ENCODE results near the gene DCST1. TPM values are rescaled to one million over a fixed set of nuclear protein-coding genes. Genes with fewer than 3 reads are reported as not detected.

DCST1 gene
- total RNA-seq, 2 experiments from 2014 or later = not detected

GRCh38 chr1:155083865-155084721 is 50.5 kb downstream of the DCST1 start:
- DNase-seq = peak; percentile 78
- intact Hi-C loops (cut with DNase I, micrococcal nuclease) = loop anchor here (1.0 to 2.0 kb wide), 7 partner anchors 21 to 526 kb away; partner anchors contain the start of genes EFNA4 (in 2 of the 2), KRTCAP2 (in 2 of the 2), TRIM46 (in 2 of the 2) and PYGO2 (in 1 of the 2)
- POLR2A ChIA-PET = interaction anchor here (0.7 to 1.2 kb wide), 3 partner anchors 33 to 109 kb away, joined by 3 read pairs; no protein-coding TSS in a partner anchor
- no peak overlapping the region for H3K27ac Mint-ChIP-seq
- peak overlapping the region; percentile 82 for H3K4me3 Mint-ChIP-seq
- H3K36me3 Mint-ChIP-seq (ENCODE audit: low read depth) = peaks cover 1% of the 10 kb centered on the region
- ATAC-seq = no peak
- peaks cover 44% of the 10 kb centered on the region for H3K4me1 Mint-ChIP-seq
- CTCF ChIA-PET = interaction anchor here (0.9 to 4.8 kb wide), 19 partner anchors 8 to 148 kb away, joined by 3 to 81 read pairs (median 10); partner anchors contain the start of genes ADAM15, EFNA4, FLAD1 and KRTCAP2
- H3K9me3 Mint-ChIP-seq (ENCODE audit: low read depth) = no peaks in the 10 kb centered on the region
- H3K27me3 Mint-ChIP-seq = peaks cover 35% of the 10 kb centered on the region

GRCh38 chr1:155084722-155085503 is 51.3 kb downstream of the DCST1 start:
- ChIA-PET CTCF (interaction anchor here (0.5 to 4.8 kb wide), 41 partner anchors 9 to 605 kb away, joined by 3 to 81 read pairs (median 4); partner anchors contain the start of genes ADAM15, EFNA4, FLAD1 and KRTCAP2), POLR2A (interaction anchor here (0.5 to 1.2 kb wide), 7 partner anchors 25 to 109 kb away, joined by 3 to 5 read pairs (median 3); no protein-coding TSS in a partner anchor)
- H3K4me1 Mint-ChIP-seq = peaks cover 36% of the 10 kb centered on the region
- peak; percentile 78 for ATAC-seq
- intact Hi-C loops (cut with DNase I, micrococcal nuclease) = loop anchor here (1.0 to 5.0 kb wide), 18 partner anchors 14 to 863 kb away; partner anchors contain the start of genes EFNA4 (in 2 of the 2), KRTCAP2 (in 2 of the 2), SLC50A1 (in 2 of the 2) and TRIM46 (in 2 of the 2)
- peak overlapping the region; percentile 82 for H3K4me3 Mint-ChIP-seq
- peak; percentile 97 for DNase-seq
- peaks cover 27% of the 10 kb centered on the region for H3K27me3 Mint-ChIP-seq
- no peaks in the 10 kb centered on the region for H3K9me3 Mint-ChIP-seq (ENCODE audit: low read depth)
- H3K27ac Mint-ChIP-seq = peak overlapping the region; percentile 91
- no peaks in the 10 kb centered on the region for H3K36me3 Mint-ChIP-seq (ENCODE audit: low read depth)

GRCh38 chr1:155085504-155086127 is 52.0 kb downstream of the DCST1 start:
- Mint-ChIP-seq H3K27ac (peak overlapping the region; percentile 91), H3K9me3 (ENCODE audit: low read depth) (no peaks in the 10 kb centered on the region), H3K4me1 (peaks cover 35% of the 10 kb centered on the region), H3K4me3 (peak overlapping the region; percentile 82), H3K36me3 (ENCODE audit: low read depth) (no peaks in the 10 kb centered on the region), H3K27me3 (peaks cover 26% of the 10 kb centered on the region)
- ATAC-seq = peak; percentile 59
- intact Hi-C loops (cut with DNase I, micrococcal nuclease) = loop anchor here (1.0 to 5.0 kb wide), 15 partner anchors 14 to 863 kb away; partner anchors contain the start of genes KRTCAP2 (in 2 of the 2), SLC50A1 (in 2 of the 2), TRIM46 (in 2 of the 2) and ADAM15 (in 1 of the 2)
- DNase-seq = peak; percentile 92
- POLR2A ChIA-PET = interaction anchor here (0.9 to 1.2 kb wide), 4 partner anchors 26 to 110 kb away, joined by 3 to 5 read pairs (median 4); no protein-coding TSS in a partner anchor
- CTCF ChIA-PET = interaction anchor here (0.5 to 4.8 kb wide), 32 partner anchors 9 to 526 kb away, joined by 3 to 81 read pairs (median 6); partner anchors contain the start of genes ADAM15, EFNA4, FLAD1 and KRTCAP2

- H3K27me3 Mint-ChIP-seq = peaks cover 23% of the 10 kb centered on the region
- peak; percentile 18 for ATAC-seq
- ChIA-PET CTCF (interaction anchor here (0.7 to 4.8 kb wide), 11 partner anchors 9 to 526 kb away, joined by 3 to 81 read pairs (median 12); partner anchors contain the start of genes EFNA4 and KRTCAP2), POLR2A (no interaction called here)
- H3K4me3 Mint-ChIP-seq = peak overlapping the region; percentile 82
- H3K36me3 Mint-ChIP-seq (ENCODE audit: low read depth) = no peaks in the 10 kb centered on the region
- no peaks in the 10 kb centered on the region for H3K9me3 Mint-ChIP-seq (ENCODE audit: low read depth)
- DNase-seq = peak; percentile 90
- H3K27ac Mint-ChIP-seq = peak overlapping the region; percentile 63
- H3K4me1 Mint-ChIP-seq = peaks cover 33% of the 10 kb centered on the region
- intact Hi-C loops (cut with DNase I, micrococcal nuclease) = loop anchor here in 1 of 2 experiments (5.0 kb wide), 1 partner anchor 864 kb away; the partner anchor contains the start of gene UBAP2L
Measured at GRCh38 chr1:155086128-155086741, 52.6 kb downstream of the DCST1 start.

GRCh38 chr1:155086856-155087535 is 53.4 kb downstream of the DCST1 start:
- no peaks in the 10 kb centered on the region for H3K36me3 Mint-ChIP-seq (ENCODE audit: low read depth)
- peaks cover 32% of the 10 kb centered on the region for H3K4me1 Mint-ChIP-seq
- H3K9me3 Mint-ChIP-seq (ENCODE audit: low read depth) = no peaks in the 10 kb centered on the region
- peaks cover 18% of the 10 kb centered on the region for H3K27me3 Mint-ChIP-seq
- ChIA-PET POLR2A (no interaction called here), CTCF (interaction anchor here (0.7 to 4.8 kb wide), 8 partner anchors 8 to 253 kb away, joined by 3 to 81 read pairs (median 22); partner anchors contain the start of genes EFNA4 and KRTCAP2)
- intact Hi-C loops (cut with DNase I, micrococcal nuclease) = loop anchor here in 1 of 2 experiments (5.0 kb wide), 1 partner anchor 865 kb away; the partner anchor contains the start of gene UBAP2L
- DNase-seq = no peak
- no peak overlapping the region for H3K4me3 Mint-ChIP-seq
- ATAC-seq = no peak
- no peak overlapping the region for H3K27ac Mint-ChIP-seq

GRCh38 chr1:155091071-155092051 is 57.7 kb downstream of the DCST1 start:
- Mint-ChIP-seq H3K36me3 (ENCODE audit: low read depth) (no peaks in the 10 kb centered on the region), H3K9me3 (ENCODE audit: low read depth) (no peaks in the 10 kb centered on the region), H3K27ac (no peak overlapping the region), H3K27me3 (peaks cover 6% of the 10 kb centered on the region), H3K4me3 (no peak overlapping the region), H3K4me1 (peaks cover 6% of the 10 kb centered on the region)
- peak; percentile 90 for DNase-seq
- ATAC-seq = peak; percentile 88
- intact Hi-C loops (cut with DNase I, micrococcal nuclease) = loop anchor here (1.0 to 5.0 kb wide), 3 partner anchors 36 to 77 kb away; partner anchors contain the start of gene EFNA1 (in 1 of the 2)
- POLR2A ChIA-PET = interaction anchor here (1.5 kb wide), 1 partner anchor 76 kb away, joined by 10 read pairs; no protein-coding TSS in a partner anchor
- CTCF ChIA-PET = interaction anchor here (0.5 to 5.3 kb wide), 49 partner anchors 9 to 513 kb away, joined by 3 to 72 read pairs (median 4); partner anchors contain the start of genes DPM3, EFNA1, EFNA3 and EFNA4

GRCh38 chr1:155092131-155092530 is 58.5 kb downstream of the DCST1 start:
- Mint-ChIP-seq H3K9me3 (ENCODE audit: low read depth) (no peaks in the 10 kb centered on the region), H3K4me3 (no peak overlapping the region), H3K27ac (no peak overlapping the region), H3K27me3 (peaks cover 6% of the 10 kb centered on the region), H3K36me3 (ENCODE audit: low read depth) (no peaks in the 10 kb centered on the region), H3K4me1 (peaks cover 6% of the 10 kb centered on the region)
- POLR2A ChIA-PET = interaction anchor here (1.5 kb wide), 1 partner anchor 75 kb away, joined by 10 read pairs; no protein-coding TSS in a partner anchor
- DNase-seq (no peak), ATAC-seq (no peak)
- CTCF ChIA-PET = interaction anchor here (0.7 to 5.3 kb wide), 35 partner anchors 8 to 230 kb away, joined by 3 to 72 read pairs (median 5); partner anchors contain the start of genes DPM3, EFNA1, EFNA3 and EFNA4
- intact Hi-C loops (cut with DNase I, micrococcal nuclease) = loop anchor here in 1 of 2 experiments (5.0 kb wide), 1 partner anchor 35 kb away; the partner anchor contains the start of gene EFNA1

GRCh38 chr1:155092641-155093040 is 59.0 kb downstream of the DCST1 start:
- no peaks in the 10 kb centered on the region for H3K9me3 Mint-ChIP-seq (ENCODE audit: low read depth)
- ChIA-PET CTCF (interaction anchor here (0.7 to 5.3 kb wide), 6 partner anchors 28 to 129 kb away, joined by 3 to 72 read pairs (median 10); partner anchors contain the start of genes KRTCAP2 and TRIM46), POLR2A (no interaction called here)
- no peak overlapping the region for H3K27ac Mint-ChIP-seq
- H3K27me3 Mint-ChIP-seq = peaks cover 6% of the 10 kb centered on the region
- no peaks in the 10 kb centered on the region for H3K36me3 Mint-ChIP-seq (ENCODE audit: low read depth)
- H3K4me3 Mint-ChIP-seq = no peak overlapping the region
- ATAC-seq = no peak
- no peak for DNase-seq
- intact Hi-C loops (cut with DNase I, micrococcal nuclease) = loop anchor here in 1 of 2 experiments (5.0 kb wide), 1 partner anchor 35 kb away; the partner anchor contains the start of gene EFNA1
- peaks cover 6% of the 10 kb centered on the region for H3K4me1 Mint-ChIP-seq

Measured in activated CD4-positive, alpha-beta T cell treated with anti-CD3 and anti-CD28 coated beads for 36 hours (primary cell).